ENCODE measurements around the gene ETFRF1.

GRCh38 chr12:25162866-25163265 is 32.2 kb upstream of the ETFRF1 start:
- no peak for TF ChIP-seq CTCF (IDR thresholded peaks at IDR 0.05)
- no peak for TF ChIP-seq POLR2A (IDR thresholded peaks at IDR 0.05)
